ENCODE measurements around the gene LRP1B. TPM values are rescaled to one million over a fixed set of nuclear protein-coding genes. Genes with fewer than 3 reads are reported as not detected.

LRP1B gene
- polyA plus RNA-seq, 1 donor = 1.1 TPM

DNA sequence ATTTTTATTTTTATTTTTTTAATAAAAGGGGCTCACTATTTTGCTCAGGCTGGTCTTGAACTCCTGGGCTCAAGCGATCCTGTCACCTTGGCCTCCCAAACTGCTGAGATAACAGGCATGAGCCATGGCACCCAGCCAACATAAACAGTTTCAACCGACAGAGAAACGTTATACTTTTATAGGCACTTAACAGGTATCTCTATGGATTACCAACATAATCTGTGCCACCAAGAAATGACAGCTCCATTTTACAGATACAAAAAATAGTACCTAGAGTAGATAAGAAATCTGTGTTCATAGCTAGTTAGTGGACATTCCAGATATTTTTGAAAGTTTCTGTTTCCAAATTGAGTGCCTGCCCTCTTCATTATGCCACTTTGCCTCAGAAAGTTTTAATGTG is 1316.7 kb downstream of the LRP1B start:
- no peak for DNase-seq

DNA sequence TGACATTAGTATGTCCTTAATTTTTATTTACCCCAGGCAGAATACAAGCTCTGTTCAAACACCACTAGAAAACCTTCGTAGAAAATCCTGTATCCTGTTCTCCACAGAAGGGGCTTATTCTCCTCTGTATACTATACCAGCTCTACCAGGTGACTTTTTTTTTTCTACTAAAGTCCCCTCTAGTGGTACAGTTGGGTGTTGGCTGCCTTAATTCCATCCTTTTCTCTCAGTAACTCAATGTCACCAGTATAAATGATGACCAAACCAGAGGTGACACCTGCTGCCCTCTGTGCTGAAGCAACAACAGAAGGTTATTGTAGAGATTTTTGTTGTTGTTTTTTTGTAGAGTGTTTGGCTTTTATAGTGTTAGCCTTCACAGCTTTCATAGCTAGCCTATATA is 1322.0 kb downstream of the LRP1B start:
- DNase-seq = no peak

DNA sequence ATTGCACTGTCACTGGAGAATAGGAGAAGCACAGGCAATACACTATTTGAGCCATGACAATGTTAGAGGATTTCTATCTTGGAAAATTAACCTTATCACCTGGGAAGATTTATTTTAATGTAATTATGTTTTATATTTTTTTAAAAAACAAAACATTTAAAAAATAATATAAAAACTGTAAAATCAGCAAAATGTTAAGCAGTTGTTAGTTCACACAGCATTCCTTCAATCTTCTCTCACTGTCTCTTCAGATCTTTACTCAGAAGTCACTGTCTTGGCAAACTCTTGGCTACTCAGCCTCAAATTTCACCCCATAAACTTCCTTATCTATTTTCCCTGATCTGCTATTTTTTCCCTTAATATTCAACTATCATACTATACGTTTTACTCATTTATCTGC is 1322.6 kb downstream of the LRP1B start:
- DNase-seq = no peak

DNA sequence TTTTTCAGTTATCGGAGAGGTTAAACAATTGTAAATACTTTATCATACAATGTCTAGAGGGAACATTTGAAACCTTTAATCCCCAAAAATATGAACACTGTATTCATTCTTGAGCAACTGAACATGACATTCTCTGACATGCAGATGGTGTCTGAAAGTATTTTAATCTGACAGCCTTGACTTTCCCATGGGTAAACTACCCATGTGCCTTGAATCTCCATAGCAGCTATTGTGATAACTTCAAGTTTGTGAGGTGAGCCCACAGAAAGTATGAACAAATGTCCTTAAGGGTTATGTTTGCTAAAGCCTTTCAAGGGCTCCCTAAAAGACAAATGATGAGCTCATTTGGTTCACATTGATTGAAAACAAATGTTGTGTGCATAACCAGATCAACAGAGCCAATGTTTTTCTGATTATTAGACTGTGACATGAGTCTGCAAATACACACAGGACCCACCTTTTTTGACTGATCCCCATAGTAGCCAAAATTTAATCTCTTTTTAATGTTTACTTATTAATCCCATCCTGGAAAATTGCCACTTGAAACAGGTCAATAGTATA is 1326.0 kb downstream of the LRP1B start:
- no peak for DNase-seq

DNA sequence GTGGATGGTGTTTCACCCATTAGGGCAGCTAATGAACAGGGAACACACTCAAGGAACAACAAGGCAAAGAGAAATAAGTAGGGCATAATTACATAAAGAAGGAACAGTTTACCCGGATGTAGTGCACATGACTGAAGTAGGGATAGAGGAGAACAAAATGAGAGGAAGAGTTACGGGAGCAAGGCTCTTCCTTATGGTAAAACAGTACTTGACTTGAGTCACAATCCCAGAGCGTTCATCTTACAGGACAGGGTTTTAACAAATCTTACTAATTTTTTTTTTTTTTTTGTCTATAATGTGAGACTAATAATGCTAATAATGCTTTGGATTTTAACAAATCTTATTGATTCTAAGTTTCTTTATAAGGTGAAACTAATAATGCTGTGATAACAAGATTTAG is 1329.5 kb downstream of the LRP1B start:
- DNase-seq = no peak

DNA sequence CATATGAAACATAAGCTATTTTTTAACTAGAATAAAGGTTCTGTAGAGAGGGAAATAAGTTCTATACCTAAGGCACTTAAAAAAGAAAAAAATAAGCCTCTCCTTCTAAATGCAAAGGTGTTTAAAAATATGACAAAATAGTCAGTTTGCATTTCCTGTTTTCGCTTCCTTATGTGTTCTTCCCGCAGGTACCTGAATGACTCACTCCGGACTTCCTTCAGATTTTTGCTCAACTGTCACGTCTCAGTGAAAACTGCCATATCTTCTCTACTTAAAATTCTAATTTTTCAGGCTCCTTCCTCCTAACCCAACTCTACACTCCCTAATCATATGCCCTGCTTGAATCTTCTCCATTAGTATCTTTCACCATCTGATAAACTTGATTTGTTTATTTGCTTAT is 1333.1 kb downstream of the LRP1B start:
- DNase-seq = no peak

DNA sequence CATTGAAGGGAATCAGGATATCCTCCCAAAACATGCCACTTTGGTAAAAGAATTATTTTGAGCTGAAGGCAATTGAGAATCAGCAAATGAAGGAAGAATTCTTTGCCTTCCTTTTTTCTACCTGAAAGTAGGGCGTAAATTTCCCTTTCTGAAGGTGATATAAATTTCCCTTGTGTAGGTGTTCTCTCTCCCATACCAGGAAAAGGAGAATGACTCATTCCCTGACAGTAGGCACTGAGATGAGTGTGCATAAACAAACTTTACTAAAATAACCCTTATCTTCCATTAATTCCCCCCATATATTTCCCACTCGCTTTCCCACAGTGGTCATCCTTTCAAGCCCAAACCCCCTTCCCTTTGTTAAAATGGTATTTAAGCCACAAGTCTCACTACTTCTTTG is 1339.0 kb downstream of the LRP1B start:
- DNase-seq = no peak

DNA sequence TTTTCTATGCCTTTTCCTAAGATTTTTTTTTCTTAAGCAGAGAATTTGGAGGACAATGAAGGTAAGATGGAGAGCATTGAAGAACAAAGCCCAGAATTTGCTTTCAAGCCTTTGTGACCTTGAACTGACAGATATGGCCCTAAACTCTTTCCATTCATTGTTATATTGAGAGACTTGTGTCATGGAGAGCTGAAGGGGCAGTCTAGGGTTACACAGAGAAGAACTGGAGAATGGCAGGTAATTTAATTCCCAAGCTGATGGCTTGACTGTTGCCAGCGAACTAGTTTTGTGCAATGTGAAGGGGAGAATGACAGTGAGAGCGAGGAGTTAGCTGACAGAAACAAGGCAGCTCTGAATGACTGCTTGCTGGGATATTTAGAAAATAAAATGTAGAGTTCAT is 1344.2 kb downstream of the LRP1B start:
- DNase-seq = peak; percentile 15

DNA sequence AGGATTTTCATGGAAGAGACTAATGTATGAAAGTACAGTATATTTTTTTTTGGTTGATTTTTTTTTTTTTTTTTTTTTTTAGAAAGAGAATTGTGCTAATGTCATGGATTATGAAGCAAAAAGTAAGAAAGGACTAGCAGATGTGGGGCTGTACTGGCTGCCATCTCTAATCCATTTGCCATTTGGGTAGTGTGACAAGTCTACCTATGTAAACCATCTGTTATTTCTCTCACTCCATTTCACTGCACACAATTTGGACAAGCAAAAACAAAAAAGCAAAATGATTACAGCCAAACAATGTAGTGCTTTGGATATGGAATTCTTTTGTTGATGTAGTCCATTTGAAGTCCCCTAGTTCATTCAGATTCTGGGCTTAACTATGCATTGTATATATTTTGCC is 1355.4 kb downstream of the LRP1B start:
- no peak for DNase-seq

DNA sequence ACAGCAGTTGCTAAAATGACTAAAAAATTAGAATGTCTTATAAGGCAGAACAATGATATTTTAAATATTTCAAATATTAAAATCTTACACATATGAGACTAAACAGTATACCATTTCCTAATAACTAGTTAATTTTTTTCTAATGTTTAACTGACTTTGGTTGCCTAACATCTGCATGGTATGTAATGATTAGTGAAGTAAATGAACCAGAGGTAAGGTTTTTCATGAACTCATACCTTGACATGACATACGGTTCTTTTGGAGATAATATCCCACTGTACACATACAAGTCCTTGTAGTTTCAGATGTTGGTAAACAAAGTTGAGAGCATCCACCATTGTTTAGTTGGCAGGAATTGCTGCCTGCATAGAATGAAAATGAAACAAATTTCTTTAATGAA is 1360.2 kb downstream of the LRP1B start:
- DNase-seq = no peak

DNA sequence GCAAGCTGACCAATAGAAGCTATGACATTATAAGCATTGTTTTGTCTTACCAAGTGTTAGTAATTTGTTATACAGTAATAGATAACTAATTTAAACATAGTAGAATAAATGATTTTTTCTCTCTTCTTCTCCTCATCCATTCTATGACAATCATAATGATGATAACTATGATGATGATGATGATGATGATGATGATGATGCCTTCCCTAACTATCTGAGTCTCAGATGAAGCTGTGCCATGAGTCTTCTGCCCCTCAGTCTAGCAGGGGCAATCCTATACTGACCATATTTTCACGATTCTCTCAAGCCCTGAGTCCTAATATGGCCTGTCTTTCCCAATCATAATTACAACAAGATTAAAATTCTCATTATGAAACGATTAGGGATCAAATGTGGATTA is 1369.0 kb downstream of the LRP1B start:
- no peak for DNase-seq

DNA sequence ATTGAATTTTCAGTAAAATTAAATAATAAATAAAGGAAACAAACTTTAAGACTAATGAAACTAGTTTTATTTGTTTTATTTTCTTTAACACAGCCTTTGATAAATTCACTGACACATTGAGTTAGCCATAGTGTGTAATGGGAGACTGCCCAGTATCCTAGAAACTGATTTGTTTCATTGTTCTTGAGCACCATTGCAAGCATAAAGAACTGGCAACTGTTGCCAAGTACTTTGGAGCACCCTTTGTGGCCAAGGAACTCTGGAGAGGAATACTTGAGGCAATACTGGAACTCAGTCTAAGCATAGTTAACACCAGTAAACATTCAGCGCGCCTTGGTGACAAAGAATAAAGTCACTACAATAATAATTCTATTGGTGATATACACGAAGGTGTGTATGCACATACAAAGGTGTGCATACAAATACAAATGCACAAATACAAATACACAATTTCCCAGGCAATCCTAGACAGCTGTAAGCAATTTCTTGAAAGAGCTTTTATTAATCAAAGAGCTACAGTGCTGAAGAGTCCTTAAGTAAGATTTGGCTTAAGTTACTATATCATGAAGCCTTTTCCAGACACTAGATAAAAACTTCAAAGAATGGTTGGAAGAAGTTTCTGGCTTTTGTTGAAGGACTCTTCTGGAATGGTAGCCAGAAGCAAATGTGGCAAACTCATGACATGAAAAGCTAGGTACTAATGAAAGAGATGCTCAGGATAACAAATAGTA is 1371.2 kb downstream of the LRP1B start:
- DNase-seq = no peak

DNA sequence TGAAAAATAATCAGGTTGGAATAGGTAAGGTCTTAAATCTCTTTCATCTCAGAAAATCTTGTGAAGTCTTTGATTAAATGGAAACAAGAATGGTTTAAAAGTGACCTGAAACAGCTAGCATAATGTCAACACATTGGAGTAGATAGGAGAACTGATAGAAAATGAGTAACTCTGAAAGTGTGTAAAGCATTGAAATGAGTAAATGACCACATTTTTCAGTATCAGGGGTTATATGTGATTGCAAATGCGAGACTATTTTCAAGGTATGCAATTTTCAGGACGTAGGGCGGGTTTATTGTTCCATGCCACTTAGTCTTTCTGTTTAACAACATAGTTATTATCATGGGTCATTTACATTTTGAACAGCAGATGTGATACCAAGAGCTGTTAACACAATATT is 1383.2 kb downstream of the LRP1B start:
- no peak for DNase-seq

DNA sequence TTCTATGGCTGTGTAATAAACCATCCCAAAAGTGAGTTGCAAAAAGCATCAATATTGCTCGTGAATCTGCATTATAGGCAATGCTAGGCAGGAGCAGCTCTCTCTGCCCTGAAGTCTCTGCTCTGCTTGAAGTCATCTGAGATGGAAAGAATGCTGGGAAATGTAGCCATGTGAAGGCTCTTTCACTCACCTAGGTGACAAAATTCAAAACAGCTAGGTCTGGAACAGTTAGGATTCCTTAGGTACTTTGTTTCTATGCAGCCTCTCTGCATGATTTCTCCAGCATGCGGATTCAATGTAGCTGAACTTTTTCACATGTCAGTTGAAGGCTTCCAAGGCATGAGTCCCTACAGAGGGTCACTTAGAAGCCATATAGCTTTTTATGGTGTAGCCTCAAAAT is 1383.7 kb downstream of the LRP1B start:
- no peak for DNase-seq

DNA sequence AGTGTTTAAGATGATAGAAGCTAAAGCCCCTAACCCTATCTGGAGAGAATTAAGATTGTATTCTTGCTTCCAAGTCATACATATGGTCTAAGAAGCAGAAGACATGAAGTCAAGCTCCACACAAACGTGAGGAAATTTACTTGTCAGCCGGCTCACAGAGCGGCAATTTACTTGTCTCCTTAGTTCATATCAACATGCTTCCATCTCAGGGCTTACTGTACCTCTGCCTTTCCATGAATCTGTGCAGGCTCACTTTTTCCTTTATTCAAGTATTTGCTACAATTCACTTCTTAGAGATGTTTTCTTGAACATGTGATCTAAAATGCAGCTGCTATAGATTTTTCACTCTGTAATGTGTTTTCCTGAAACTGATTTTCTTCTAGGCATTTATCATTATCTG is 1386.4 kb downstream of the LRP1B start:
- no peak for DNase-seq

DNA sequence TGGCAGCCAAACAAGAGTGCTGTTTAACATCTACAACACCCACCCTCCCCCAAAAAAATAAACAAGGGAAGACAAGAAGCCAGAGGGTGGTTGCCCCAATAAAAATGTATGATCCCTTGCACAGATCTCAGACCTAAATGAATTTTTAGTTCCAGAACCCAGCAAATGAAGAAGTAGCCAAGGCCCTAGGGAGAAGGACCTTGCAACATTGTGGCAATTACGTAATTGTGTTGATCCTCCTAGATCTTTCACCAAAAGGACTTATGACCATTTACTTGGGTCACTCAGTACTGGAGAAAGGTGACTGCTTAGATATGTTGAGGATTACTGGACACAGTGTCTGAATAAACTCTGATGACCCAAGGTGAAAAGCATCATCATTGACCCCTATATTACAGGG is 1393.8 kb downstream of the LRP1B start:
- DNase-seq = no peak

DNA sequence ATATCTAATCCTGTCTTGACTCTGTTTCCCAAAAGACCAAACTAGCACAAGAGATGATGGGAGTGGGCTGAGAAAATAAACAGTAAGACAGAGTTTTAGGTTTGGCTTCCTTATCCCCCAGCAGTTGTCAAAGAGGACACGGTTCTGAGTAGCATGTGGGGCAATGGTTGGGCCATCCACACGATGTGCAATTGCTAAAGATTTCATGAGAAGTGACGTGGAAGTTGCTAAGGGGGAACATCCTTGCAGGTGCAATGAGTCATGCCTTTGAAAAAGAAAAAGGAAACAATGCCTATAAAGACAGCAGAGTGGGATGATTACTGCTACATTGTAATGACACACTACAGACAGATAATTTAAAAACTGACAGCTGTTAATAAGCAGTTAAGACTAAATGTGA is 1395.8 kb downstream of the LRP1B start:
- DNase-seq = no peak

DNA sequence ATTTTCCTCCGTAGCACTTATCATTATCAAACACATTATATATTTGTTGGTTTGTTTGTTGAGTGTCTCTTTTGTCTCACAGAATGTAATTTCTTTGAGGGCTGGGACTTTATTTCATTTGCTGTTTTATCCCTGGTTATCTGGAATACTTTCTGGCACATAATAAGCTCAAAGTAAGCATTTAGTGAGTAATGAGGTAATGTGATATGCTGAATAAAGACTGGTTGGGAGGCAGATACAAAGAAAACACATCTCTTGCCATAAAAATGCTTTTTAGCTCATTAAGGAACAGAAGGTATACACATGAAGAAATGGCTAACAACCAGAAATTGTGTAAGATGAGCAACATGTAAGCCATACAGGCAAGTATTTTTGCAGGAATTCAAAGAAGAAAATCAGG is 1411.8 kb downstream of the LRP1B start:
- DNase-seq = no peak

DNA sequence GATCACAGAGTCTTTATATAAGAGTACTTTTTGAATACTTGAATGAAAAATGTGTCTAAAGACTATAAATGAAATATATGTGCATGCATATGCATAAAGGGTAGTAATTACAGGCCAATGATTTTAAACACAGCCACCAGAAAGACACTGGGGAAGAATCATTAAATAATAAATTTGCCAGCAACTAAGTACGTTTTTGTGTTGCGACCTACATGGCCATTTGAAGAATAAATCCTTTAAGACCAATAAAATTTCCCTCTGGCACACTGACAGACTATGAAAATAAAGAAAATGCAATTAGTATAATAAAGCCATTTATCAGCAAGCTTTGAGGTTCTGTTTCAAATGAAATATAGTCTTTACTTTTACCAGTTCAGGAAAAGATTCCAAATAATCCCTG is 1413.3 kb downstream of the LRP1B start:
- no peak for DNase-seq

DNA sequence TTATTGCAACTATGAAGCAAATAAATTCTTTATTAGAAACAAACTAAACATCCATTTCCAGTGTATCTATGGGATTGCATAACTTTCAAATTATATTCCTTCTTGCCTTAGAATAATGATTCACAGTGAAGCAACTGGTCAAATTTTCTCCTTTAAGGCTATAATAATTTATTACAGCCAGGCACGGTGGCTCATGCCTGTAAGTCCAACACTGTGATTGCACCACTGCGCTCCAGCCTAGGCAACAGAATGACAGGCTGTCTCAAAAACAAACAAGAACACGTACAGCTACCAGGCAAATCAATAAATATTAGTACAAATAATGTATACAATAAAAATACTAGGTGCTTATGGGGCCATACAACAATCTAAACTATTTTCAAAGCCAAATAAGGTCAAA is 1416.2 kb downstream of the LRP1B start:
- DNase-seq = no peak

DNA sequence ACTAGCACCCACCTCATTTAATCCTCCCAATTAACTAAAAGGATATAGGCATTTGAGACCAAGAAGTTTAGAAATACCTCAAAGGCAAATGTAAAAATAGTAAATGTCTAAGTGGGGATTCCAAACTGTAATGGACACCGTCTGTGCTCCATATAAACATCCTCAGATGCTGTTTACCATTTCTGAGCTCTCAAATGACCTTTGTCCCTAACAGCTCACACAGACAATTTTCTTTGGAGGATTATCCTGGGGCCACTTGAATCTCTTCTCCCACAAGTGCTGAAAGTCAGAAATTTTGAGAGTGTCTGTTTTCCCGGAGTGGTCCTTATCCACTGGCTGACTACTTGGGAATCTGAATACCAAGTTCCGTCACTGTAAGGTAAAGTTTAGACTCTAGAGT is 1418.9 kb downstream of the LRP1B start:
- DNase-seq = no peak

DNA sequence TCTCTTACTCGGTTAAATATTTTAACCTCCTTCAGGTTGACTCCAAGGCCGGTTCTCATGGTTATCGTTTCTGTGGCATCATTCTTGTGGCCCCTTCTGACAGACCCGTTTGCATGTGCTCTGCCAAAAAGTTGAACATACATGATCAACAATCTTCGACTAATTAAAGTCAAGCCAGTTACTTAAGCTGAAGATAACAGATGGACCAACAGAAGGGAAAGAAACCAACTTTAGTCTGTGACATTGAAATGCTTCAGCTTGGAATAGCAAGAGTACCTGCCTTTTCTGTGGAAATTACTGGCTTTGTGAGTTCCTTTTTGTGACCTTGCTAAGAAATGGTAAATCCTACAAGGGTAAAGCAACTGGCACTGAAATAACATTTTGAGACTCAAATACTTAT is 1429.1 kb downstream of the LRP1B start:
- no peak for DNase-seq

DNA sequence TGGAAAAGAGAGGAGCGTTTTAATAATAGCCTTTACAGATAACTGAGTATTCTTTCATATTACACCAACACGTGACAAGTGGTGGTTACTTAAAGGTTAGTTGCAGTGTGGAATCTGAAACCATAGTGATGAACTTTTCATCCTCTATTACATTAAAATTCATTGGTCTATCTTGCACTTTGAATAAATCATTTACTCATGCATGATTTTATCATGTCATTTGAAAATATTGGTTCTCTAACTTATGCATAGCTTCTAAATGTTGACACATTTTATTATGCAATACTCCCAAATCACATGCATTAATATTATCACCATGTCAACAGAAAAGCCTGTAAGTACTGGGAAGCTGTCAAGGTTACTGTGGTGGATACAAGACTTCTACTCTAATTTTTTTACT is 1432.2 kb downstream of the LRP1B start:
- DNase-seq = no peak

DNA sequence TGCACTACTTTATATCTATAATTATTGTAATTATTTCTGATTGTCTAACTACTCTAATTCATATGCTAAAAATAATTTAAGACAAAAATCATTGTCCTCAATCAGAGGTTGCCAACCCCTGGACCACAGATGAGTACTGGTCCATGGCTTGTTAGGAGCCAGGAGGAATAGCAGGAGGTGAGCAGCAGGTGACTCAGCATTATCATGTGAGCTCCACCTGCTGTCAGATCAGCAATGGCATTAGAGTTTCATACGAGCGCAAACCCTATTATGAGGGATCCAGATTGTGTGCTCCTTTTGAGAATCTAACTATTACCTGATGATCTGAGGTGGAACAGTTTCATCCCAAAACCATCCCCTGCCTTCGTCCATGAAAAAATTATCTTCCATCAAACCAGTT is 1434.4 kb downstream of the LRP1B start:
- no peak for DNase-seq

DNA sequence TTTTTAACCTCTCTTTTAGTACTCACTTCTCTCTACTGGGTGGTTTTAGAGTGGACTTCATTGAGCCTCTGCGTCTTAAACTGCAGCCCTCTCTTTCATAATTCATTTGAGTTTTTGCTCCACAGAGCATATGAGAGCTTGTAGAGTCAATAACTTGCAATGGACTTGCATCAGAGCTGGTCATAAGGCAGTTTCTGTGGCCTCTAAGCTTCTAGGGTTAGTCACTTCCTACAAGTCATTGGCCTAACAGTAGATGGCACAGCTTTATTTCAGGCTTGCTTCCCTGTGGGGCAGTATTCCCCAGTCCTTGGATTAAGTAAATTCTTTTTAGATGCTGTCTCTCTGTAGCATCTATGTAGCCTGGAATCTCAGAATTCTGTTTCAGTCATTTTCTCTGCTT is 1435.7 kb downstream of the LRP1B start:
- DNase-seq = no peak
